ENCODE measurements around the gene RRP8.

Gene RRP8

DNA sequence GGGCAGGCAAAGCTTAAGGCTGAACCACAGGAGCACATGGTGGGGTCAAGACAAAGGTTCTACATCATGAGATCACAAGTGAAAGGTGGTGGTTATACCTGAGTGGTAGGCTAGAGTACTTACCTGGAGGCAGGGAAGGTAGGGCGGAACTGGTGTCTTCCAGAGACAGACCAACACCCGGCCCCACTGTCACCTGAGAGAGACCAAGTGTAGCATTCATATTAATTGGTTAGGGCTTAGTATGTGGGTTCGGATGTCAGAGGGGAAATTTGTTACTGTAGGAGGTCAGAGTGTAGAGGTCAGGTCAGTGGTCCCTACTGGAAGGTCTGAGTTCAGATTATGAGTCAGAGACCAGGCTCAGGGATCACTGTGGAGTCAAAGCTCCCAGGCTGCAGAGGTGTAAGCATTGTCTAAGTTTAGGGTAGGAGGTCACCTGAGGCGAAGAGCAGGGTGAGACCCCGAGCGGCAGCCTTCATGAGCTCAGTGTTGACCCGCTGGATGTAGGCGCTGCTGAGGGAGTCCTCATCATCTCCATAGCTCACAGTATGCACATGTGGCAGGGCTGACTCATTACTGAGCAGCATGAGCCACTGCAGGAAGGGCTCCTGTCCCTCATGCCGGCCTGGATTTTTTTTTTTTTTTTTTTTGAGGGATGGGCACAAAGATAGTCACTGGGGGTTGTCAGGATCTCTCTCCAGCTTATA, 12.6 kb upstream of the RRP8 start:
- TF ChIP-seq, protein P1, sequence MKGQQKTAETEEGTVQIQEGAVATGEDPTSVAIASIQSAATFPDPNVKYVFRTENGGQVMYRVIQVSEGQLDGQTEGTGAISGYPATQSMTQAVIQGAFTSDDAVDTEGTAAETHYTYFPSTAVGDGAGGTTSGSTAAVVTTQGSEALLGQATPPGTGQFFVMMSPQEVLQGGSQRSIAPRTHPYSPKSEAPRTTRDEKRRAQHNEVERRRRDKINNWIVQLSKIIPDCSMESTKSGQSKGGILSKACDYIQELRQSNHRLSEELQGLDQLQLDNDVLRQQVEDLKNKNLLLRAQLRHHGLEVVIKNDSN (IDR thresholded peaks at IDR 0.05): no peak
- TF ChIP-seq YY1 (IDR thresholded peaks at IDR 0.05; ENCODE audit: low read depth): no peak
- no peak for TF ChIP-seq CEBPB (IDR thresholded peaks at IDR 0.05)
- TF ChIP-seq ZBTB7A (IDR thresholded peaks at IDR 0.05; ENCODE audit: low read depth): no peak
- TF ChIP-seq TEAD4 (IDR thresholded peaks at IDR 0.05): no peak
- no peak for TF ChIP-seq CREB1 (IDR thresholded peaks at IDR 0.05; ENCODE audit: low read depth)
- no peak for TF ChIP-seq TAF1 (IDR thresholded peaks at IDR 0.05; ENCODE audit: low read depth)
- TF ChIP-seq RAD21 (IDR thresholded peaks at IDR 0.05; ENCODE audit: low read depth): no peak
- no peak for TF ChIP-seq NFIC (IDR thresholded peaks at IDR 0.05)
- TF ChIP-seq, protein P2, sequence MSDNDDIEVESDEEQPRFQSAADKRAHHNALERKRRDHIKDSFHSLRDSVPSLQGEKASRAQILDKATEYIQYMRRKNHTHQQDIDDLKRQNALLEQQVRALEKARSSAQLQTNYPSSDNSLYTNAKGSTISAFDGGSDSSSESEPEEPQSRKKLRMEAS (IDR thresholded peaks at IDR 0.05): no peak
- TF ChIP-seq TCF12 (IDR thresholded peaks at IDR 0.05; ENCODE audit: low read depth): no peak
- TF ChIP-seq FOXM1 (IDR thresholded peaks at IDR 0.05; ENCODE audit: borderline replicate concordance, low read depth): no peak
- no peak for TF ChIP-seq EGR1 (IDR thresholded peaks at IDR 0.05)
- TF ChIP-seq, protein P3, sequence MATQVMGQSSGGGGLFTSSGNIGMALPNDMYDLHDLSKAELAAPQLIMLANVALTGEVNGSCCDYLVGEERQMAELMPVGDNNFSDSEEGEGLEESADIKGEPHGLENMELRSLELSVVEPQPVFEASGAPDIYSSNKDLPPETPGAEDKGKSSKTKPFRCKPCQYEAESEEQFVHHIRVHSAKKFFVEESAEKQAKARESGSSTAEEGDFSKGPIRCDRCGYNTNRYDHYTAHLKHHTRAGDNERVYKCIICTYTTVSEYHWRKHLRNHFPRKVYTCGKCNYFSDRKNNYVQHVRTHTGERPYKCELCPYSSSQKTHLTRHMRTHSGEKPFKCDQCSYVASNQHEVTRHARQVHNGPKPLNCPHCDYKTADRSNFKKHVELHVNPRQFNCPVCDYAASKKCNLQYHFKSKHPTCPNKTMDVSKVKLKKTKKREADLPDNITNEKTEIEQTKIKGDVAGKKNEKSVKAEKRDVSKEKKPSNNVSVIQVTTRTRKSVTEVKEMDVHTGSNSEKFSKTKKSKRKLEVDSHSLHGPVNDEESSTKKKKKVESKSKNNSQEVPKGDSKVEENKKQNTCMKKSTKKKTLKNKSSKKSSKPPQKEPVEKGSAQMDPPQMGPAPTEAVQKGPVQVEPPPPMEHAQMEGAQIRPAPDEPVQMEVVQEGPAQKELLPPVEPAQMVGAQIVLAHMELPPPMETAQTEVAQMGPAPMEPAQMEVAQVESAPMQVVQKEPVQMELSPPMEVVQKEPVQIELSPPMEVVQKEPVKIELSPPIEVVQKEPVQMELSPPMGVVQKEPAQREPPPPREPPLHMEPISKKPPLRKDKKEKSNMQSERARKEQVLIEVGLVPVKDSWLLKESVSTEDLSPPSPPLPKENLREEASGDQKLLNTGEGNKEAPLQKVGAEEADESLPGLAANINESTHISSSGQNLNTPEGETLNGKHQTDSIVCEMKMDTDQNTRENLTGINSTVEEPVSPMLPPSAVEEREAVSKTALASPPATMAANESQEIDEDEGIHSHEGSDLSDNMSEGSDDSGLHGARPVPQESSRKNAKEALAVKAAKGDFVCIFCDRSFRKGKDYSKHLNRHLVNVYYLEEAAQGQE (IDR thresholded peaks at IDR 0.05; ENCODE audit: low read depth): no peak
- no peak for TF ChIP-seq EP300 (IDR thresholded peaks at IDR 0.05; ENCODE audit: borderline replicate concordance)

DNA sequence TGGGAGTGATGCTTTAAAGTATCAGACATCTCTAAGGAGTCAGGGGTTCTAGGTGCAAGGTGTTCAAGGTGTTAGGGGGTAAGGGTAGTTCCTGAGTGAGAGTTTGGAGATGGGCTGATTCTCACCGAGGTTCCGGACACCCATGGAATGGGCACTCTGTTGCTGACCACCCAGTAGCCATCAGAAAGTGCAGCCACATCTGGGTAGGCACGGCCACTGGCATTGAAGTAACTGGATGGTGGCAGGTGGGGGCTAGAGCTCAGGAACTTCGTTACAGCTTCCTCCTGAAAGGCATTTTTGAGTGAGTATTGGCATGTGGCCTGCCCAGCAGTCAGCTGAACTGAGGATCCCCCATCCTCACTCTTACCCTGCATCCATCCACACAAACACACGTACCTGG, 11.6 kb upstream of the RRP8 start:
- no peak for TF ChIP-seq TAF1 (IDR thresholded peaks at IDR 0.05; ENCODE audit: low read depth)

DNA sequence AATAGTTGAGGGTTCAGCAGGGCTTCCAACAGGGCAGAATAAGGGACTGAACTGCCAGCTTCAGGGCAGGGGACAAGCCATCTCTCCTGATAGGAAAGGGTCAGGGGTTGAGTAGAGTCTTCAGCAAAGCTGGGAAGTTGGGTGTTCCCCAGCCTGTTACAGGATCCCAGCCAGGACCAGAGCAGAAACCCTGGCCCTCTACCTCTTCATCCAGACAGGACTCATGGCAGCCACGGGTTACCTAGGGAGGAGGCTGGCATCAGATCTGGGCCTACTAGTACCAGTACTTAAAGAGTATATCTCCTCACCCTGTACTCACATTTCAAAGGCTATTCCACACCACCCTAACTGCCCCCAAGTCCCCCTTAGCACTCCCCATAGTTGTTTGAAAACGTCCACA, 11.0 kb upstream of the RRP8 start:
- TF ChIP-seq RAD21 (IDR thresholded peaks at IDR 0.05; ENCODE audit: low read depth) (no peak), TAF1 (IDR thresholded peaks at IDR 0.05; ENCODE audit: low read depth) (no peak), CREB1 (IDR thresholded peaks at IDR 0.05; ENCODE audit: low read depth) (no peak), TEAD4 (IDR thresholded peaks at IDR 0.05) (no peak), ZBTB7A (IDR thresholded peaks at IDR 0.05; ENCODE audit: low read depth) (no peak), FOXM1 (IDR thresholded peaks at IDR 0.05; ENCODE audit: borderline replicate concordance, low read depth) (no peak), NFIC (IDR thresholded peaks at IDR 0.05) (no peak), EP300 (IDR thresholded peaks at IDR 0.05; ENCODE audit: borderline replicate concordance) (no peak), TCF12 (IDR thresholded peaks at IDR 0.05; ENCODE audit: low read depth) (no peak), EGR1 (IDR thresholded peaks at IDR 0.05) (no peak), YY1 (IDR thresholded peaks at IDR 0.05; ENCODE audit: low read depth) (no peak), CEBPB (IDR thresholded peaks at IDR 0.05) (no peak)
- TF ChIP-seq, protein P2 (IDR thresholded peaks at IDR 0.05): no peak
- TF ChIP-seq, protein P3 (IDR thresholded peaks at IDR 0.05; ENCODE audit: low read depth): no peak
- TF ChIP-seq, protein P1 (IDR thresholded peaks at IDR 0.05): no peak

DNA sequence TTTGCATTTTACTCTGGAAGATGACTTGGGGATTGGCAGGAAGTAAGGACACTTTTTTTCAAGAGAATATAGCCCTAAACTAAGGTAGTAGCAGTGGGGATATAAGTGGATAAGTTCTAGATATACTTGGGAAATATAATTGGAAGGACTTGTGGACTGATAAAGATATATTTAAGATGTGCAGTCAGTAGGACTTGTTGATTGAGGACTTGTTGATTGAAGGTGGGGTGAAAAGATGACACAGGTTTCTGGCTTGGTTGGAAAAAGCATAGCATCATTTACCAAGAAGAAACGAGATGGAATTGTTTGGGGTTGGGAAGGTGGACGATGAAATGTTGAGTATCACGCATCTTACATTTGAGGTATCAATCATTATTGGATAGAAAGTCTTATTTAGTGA, 10.1 kb upstream of the RRP8 start:
- TF ChIP-seq FOXM1 (IDR thresholded peaks at IDR 0.05; ENCODE audit: borderline replicate concordance, low read depth): no peak
- no peak for TF ChIP-seq RAD21 (IDR thresholded peaks at IDR 0.05; ENCODE audit: low read depth)
- no peak for TF ChIP-seq TCF12 (IDR thresholded peaks at IDR 0.05; ENCODE audit: low read depth)
- TF ChIP-seq CREB1 (IDR thresholded peaks at IDR 0.05; ENCODE audit: low read depth): no peak
- TF ChIP-seq, protein P3 (IDR thresholded peaks at IDR 0.05; ENCODE audit: low read depth): no peak
- TF ChIP-seq YY1 (IDR thresholded peaks at IDR 0.05; ENCODE audit: low read depth): no peak
- TF ChIP-seq, protein P2 (IDR thresholded peaks at IDR 0.05): no peak
- no peak for TF ChIP-seq TAF1 (IDR thresholded peaks at IDR 0.05; ENCODE audit: low read depth)
- TF ChIP-seq EP300 (IDR thresholded peaks at IDR 0.05; ENCODE audit: borderline replicate concordance): no peak
- no peak for TF ChIP-seq TEAD4 (IDR thresholded peaks at IDR 0.05)
- TF ChIP-seq NFIC (IDR thresholded peaks at IDR 0.05): no peak
- TF ChIP-seq, protein P1 (IDR thresholded peaks at IDR 0.05): no peak
- TF ChIP-seq EGR1 (IDR thresholded peaks at IDR 0.05): no peak
- no peak for TF ChIP-seq ZBTB7A (IDR thresholded peaks at IDR 0.05; ENCODE audit: low read depth)
- TF ChIP-seq CEBPB (IDR thresholded peaks at IDR 0.05): no peak

Data from Ishikawa (cell line).